Measurements from ENCODE around the gene LNX1. TPM values are rescaled to one million over a fixed set of nuclear protein-coding genes. Genes with fewer than 3 reads are reported as not detected.

LNX1 gene
- total RNA-seq, 1 donor, result 0.43 TPM

DNA sequence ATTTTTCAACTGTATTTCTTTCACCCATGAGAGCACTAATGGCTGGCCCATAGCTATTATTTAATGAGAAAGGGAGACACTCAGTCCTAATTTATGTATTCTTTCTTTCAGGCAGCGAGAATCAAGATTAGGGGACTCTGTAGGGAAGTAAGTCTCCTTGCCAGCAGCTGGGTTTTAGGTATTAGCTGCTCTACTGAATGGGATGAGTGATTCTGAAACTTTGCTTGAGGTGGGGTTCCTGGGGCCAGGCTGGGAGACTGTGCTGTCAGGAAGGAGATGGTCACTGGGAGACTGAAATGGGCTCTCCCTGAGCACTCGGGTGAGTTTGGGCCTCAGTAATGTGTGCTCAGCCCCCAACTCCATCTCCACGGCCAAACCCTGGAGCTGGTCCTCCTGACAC lies 78.7 kb downstream of the LNX1 start:
- no peak for DNase-seq (ENCODE audit: low read depth)
- no peak overlapping the region for H3K4me3 ChIP-seq (ENCODE audit: low read depth, low read length)
- TF ChIP-seq, protein P1, sequence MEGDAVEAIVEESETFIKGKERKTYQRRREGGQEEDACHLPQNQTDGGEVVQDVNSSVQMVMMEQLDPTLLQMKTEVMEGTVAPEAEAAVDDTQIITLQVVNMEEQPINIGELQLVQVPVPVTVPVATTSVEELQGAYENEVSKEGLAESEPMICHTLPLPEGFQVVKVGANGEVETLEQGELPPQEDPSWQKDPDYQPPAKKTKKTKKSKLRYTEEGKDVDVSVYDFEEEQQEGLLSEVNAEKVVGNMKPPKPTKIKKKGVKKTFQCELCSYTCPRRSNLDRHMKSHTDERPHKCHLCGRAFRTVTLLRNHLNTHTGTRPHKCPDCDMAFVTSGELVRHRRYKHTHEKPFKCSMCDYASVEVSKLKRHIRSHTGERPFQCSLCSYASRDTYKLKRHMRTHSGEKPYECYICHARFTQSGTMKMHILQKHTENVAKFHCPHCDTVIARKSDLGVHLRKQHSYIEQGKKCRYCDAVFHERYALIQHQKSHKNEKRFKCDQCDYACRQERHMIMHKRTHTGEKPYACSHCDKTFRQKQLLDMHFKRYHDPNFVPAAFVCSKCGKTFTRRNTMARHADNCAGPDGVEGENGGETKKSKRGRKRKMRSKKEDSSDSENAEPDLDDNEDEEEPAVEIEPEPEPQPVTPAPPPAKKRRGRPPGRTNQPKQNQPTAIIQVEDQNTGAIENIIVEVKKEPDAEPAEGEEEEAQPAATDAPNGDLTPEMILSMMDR (IDR thresholded peaks at IDR 0.05; ENCODE audit: insufficient read depth, low read depth, low read length), result no peak

DNA sequence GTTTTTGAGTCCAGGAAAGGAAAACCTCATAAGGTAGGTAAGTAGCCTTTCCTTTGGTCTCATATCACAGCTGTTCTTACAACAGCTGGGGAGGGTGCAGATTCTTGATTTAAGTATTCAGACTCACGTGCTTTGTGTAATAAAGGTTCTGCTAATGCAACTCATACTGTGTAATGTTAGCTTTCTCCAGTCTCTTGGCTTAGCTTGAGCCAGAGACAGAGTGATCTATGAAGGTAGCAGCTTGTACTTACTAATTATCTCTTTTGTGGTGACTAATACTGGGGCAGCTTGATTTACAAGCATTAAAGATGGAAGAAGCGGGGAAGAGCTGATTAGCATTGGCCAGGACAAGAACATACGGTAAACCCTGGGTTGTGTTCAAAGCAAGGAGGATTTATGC lies 80.3 kb downstream of the LNX1 start:
- H3K4me3 ChIP-seq (ENCODE audit: low read depth, low read length), result no peak overlapping the region
- DNase-seq (ENCODE audit: low read depth), result peak; percentile 79
- TF ChIP-seq, protein P1 (IDR thresholded peaks at IDR 0.05; ENCODE audit: insufficient read depth, low read depth, low read length), result no peak

DNA sequence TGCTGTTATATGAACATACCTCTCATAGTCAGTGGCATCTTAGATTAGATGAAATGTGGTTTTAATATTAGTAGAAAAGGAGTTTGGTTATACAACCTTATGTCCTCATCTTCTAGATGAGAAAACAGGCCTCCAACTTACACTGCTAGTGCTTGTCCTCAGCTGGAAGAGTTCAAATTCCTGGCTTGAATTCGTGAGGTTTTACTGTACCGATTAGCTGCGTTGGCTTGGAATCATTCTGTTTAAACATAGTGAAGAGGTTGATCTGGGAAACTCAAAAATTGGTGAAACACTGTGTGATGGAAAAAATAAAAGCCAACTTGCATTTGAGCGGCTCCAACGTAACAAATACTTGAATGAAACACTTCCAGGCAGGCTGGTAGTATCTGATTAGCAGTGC lies 81.0 kb downstream of the LNX1 start:
- TF ChIP-seq, protein P1 (IDR thresholded peaks at IDR 0.05; ENCODE audit: insufficient read depth, low read depth, low read length), result no peak
- no peak overlapping the region for H3K4me3 ChIP-seq (ENCODE audit: low read depth, low read length)
- peak; percentile 31 for DNase-seq (ENCODE audit: low read depth)

DNA sequence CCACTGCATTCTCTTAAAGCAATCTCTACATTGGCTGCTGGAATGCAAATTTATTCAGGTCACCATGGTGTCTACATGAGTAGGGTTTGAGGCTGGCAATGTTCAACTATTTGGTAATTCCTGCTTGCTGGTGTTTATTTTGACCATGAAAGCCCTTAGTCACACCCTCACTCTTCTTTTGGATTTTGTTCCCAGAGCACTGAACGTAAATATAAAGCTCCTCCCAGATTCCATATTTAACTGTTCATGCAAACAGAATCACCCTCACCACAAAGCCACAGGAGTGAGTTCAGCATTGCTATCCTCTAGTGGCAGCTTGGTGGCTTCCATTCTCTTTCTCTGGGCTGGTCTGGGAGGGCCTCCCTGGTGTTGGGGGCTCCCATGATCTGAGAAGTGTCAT lies 82.8 kb downstream of the LNX1 start:
- DNase-seq (ENCODE audit: low read depth), result peak; percentile 80
- TF ChIP-seq, protein P1 (IDR thresholded peaks at IDR 0.05; ENCODE audit: insufficient read depth, low read depth, low read length), result peak; percentile 9
- no peak overlapping the region for H3K4me3 ChIP-seq (ENCODE audit: low read depth, low read length)

DNA sequence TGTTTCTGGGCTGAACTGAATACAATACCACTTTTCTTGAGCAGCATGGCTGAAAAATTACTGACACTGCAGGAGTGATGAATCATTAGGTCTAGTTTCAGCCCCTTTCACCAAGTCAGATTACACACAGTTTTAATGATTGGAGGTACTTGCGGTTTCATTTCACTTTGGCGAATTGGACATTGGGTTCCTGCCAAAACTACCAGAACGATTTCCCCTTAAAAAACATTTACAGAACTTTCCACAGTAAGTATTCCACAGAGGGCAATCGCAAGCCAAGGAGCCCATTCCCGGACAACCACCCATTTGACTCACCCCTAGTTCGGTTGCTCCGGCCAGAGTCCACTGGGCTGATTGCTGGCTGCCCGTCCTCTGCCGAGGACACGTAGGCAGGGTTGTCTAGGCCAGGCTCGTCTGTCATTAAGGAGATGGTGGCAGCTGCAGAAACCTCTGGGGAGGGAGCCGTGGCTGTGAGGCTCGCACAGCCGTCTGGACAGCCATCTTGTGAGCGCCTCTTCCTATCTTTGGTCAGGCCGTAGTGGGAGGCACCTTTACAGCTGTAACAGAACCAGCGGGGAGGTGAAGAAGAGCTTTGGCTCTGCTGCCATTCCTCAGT lies 83.5 kb downstream of the LNX1 start:
- DNase-seq (ENCODE audit: low read depth), result peak; percentile 28

DNA sequence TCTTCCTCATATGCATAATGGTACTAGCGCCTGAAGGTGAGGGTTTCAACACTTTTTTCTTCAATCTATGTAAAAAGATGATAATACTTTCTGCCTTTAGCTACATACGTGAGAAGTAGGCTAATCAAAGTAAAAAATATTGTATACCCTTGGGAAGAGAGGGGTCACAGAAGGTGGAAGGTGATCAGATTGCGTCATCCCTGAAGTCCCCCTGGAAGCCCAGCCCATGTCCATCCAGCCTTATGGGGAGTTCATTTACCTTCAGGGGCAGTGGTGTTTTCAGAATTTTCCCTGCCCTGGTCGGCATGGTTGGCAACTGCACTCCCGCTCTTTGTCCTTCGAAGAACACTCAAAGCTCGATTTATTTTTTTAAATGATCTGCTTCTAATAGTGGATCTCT lies 84.2 kb downstream of the LNX1 start:
- H3K4me3 ChIP-seq (ENCODE audit: low read depth, low read length), result no peak overlapping the region

More for the DNA sequence above, 83.5 kb downstream of the LNX1 start:
- H3K4me3 ChIP-seq (ENCODE audit: low read depth, low read length), result no peak overlapping the region
- TF ChIP-seq, protein P1 (IDR thresholded peaks at IDR 0.05; ENCODE audit: insufficient read depth, low read depth, low read length), result no peak

More for the DNA sequence above, 84.2 kb downstream of the LNX1 start:
- no peak for DNase-seq (ENCODE audit: low read depth)
- TF ChIP-seq, protein P1 (IDR thresholded peaks at IDR 0.05; ENCODE audit: insufficient read depth, low read depth, low read length), result no peak
